Measurements from ENCODE around the gene PIH1D1.

DNA sequence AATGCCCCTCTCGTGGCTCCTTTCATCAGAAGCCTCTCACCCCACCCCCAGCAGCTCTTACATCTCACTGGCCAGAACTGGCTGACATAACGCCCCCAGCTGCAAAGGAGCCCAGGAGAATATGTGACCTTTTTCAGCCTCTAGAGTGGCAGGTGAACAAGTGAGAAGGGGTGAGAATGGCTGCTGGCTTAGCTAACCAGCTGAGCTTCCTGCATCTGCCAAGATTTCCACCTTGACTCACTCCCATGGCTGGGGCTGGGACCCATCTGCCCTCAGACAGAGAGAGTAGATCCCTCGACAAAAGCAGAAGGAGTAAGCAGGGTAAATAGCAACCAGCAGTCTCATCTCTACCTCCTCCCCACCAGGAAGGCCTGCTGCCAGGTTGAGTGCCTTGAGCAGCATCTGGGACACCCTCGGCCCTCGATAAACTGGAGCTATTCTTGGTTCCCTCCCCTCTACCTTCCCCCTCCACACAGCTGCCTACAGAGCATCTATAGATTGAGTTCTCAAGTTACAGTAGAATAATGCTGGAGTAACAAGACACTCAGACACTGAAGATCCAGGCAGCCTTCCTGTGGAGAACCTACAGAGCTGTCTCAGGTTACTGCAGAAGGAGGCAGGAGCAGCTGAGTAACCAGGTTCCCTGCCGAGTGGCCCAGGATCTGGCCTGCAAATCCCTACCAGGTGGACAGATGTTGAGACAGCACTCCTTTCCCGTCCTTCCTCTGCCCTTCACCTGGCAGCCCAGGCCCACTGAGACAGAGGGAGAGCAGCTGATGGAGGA is 48.0 kb downstream of the PIH1D1 start:
- TF ChIP-seq, protein P1, sequence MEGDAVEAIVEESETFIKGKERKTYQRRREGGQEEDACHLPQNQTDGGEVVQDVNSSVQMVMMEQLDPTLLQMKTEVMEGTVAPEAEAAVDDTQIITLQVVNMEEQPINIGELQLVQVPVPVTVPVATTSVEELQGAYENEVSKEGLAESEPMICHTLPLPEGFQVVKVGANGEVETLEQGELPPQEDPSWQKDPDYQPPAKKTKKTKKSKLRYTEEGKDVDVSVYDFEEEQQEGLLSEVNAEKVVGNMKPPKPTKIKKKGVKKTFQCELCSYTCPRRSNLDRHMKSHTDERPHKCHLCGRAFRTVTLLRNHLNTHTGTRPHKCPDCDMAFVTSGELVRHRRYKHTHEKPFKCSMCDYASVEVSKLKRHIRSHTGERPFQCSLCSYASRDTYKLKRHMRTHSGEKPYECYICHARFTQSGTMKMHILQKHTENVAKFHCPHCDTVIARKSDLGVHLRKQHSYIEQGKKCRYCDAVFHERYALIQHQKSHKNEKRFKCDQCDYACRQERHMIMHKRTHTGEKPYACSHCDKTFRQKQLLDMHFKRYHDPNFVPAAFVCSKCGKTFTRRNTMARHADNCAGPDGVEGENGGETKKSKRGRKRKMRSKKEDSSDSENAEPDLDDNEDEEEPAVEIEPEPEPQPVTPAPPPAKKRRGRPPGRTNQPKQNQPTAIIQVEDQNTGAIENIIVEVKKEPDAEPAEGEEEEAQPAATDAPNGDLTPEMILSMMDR (IDR thresholded peaks at IDR 0.05) = no peak
- no peak for TF ChIP-seq POLR2A (IDR thresholded peaks at IDR 0.05)

Measured in sigmoid colon (tissue), 3 donors.